Ishikawa (cell line): ENCODE measurements around the gene VEPH1.

Source experiments
- CEBPB ChIP-seq: IDR thresholded peaks from 2 replicates; pipeline ENCODE4 v1.6.1; 2012
- CREB1 ChIP-seq: IDR thresholded peaks from 2 replicates; pipeline ENCODE4 v1.6.1; 2012; ENCODE audit warnings: low read depth
- EGR1 ChIP-seq: IDR thresholded peaks from 2 replicates; pipeline ENCODE4 v1.6.1; 2012
- EP300 ChIP-seq: IDR thresholded peaks from 2 replicates; pipeline ENCODE4 v1.6.1; 2012; ENCODE audit warnings: borderline replicate concordance
- FOXM1 ChIP-seq: IDR thresholded peaks from 2 replicates; pipeline ENCODE4 v1.6.1; 2012; ENCODE audit warnings: low read depth, borderline replicate concordance
- MAX ChIP-seq: IDR thresholded peaks from 2 replicates; pipeline ENCODE4 v1.6.1; 2012
- NFIC ChIP-seq: IDR thresholded peaks from 2 replicates; pipeline ENCODE4 v1.6.1; 2012
- RAD21 ChIP-seq: IDR thresholded peaks from 2 replicates; pipeline ENCODE4 v1.6.1; 2012; ENCODE audit warnings: low read depth
- REST ChIP-seq: IDR thresholded peaks from 2 replicates; pipeline ENCODE4 v1.6.1; 2012; ENCODE audit warnings: low read depth, mild to moderate bottlenecking
- TAF1 ChIP-seq: IDR thresholded peaks from 2 replicates; pipeline ENCODE4 v1.6.1; 2012; ENCODE audit warnings: low read depth, mild to moderate bottlenecking
- TCF12 ChIP-seq: IDR thresholded peaks from 2 replicates; pipeline ENCODE4 v1.6.1; 2012; ENCODE audit warnings: low read depth
- TEAD4 ChIP-seq: IDR thresholded peaks from 2 replicates; pipeline ENCODE4 v1.6.1; 2012
- USF1 ChIP-seq: IDR thresholded peaks from 2 replicates; pipeline ENCODE4 v1.6.1; 2012
- YY1 ChIP-seq: IDR thresholded peaks from 2 replicates; pipeline ENCODE4 v1.6.1; 2012; ENCODE audit warnings: low read depth
- ZBTB7A ChIP-seq: IDR thresholded peaks from 2 replicates; pipeline ENCODE4 v1.6.1; 2012; ENCODE audit warnings: low read depth

VEPH1 gene

GRCh38 chr3:157408499-157409149 lies 94.6 kb downstream of the VEPH1 start:
- no peak for TF ChIP-seq TAF1
- TF ChIP-seq ZBTB7A = no peak
- no peak for TF ChIP-seq REST
- no peak for TF ChIP-seq NFIC
- TF ChIP-seq FOXM1 = no peak
- TF ChIP-seq TCF12 = no peak
- no peak for TF ChIP-seq TEAD4
- no peak for TF ChIP-seq CEBPB
- TF ChIP-seq EGR1 = no peak

GRCh38 chr3:157407769-157408168 lies 95.4 kb downstream of the VEPH1 start:
- TF ChIP-seq MAX = no peak
- no peak for TF ChIP-seq RAD21

- TF ChIP-seq REST (no peak), USF1 (no peak), MAX (no peak), FOXM1 (no peak), EGR1 (no peak), EP300 (no peak), ZBTB7A (no peak), TEAD4 (no peak), NFIC (no peak)
Observed at GRCh38 chr3:157406394-157406793, 96.8 kb downstream of the VEPH1 start.

- TF ChIP-seq NFIC (no peak), FOXM1 (no peak), USF1 (no peak), TAF1 (no peak), RAD21 (no peak), MAX (no peak), YY1 (no peak)
Observed at GRCh38 chr3:157405457-157405856, 97.8 kb downstream of the VEPH1 start.

GRCh38 chr3:157404381-157404780 lies 98.8 kb downstream of the VEPH1 start:
- no peak for TF ChIP-seq CREB1
- no peak for TF ChIP-seq RAD21
- TF ChIP-seq TCF12 = no peak
- TF ChIP-seq YY1 = no peak
- no peak for TF ChIP-seq NFIC
- no peak for TF ChIP-seq ZBTB7A
- TF ChIP-seq TEAD4 = no peak
- no peak for TF ChIP-seq TAF1
- TF ChIP-seq USF1 = no peak
- TF ChIP-seq MAX = no peak
- no peak for TF ChIP-seq REST
